T-cell (primary cell): Measurements from ENCODE around the gene STEAP2. TPM values are rescaled to one million over a fixed set of nuclear protein-coding genes. Genes with fewer than 3 reads are reported as not detected.

Source experiments
- ATAC-seq, 4 experiments: fragments of 200-7000 bp in 3 of 4; fragments of 150-1000 bp in 1 of 4; cut with Tn5 transposase; replicated peaks in 1 of 4; 1 replicate in 3 of 4; 2 replicates in 1 of 4; pipeline ENCODE4 v1.10.0; 2021; ENCODE audit warnings: moderate library complexity in 3 of 4, mild to moderate bottlenecking in 2 of 4, moderate number of reproducible peaks in 1 of 4
- CTCF ChIA-PET, 2 donors: fragments of 300-600 bp; sonication (Branson Sonifier 250); formaldehyde crosslinking; loops; one replicate each; lab custom pipeline; 2022; ENCODE audit warnings: antibody characterized with exemption in 2 of 2; lab: Charles Lee
- POLR2A ChIA-PET, 2 donors: fragments of 300-600 bp; sonication (Branson Sonifier 250); formaldehyde crosslinking; loops; one replicate each; lab custom pipeline; 2022; ENCODE audit warnings: antibody characterized with exemption in 2 of 2; lab: Charles Lee
- DNase-seq, 35 experiments: peaks; one replicate each; pipeline versions ENCODE4 v3.0.0 to v3.0.0-alpha.2; 2013 to 2023
- H3K27ac ChIP-seq: one replicate; pipeline ENCODE4 v1.5.1; 2013; ENCODE audit warnings: low read length
- H3K27me3 ChIP-seq, 2 experiments: replicated peaks in 1 of 2; 1 replicate in 1 of 2; 2 replicates in 1 of 2; pipeline versions ENCODE4 v1.6.1 to v1.7.0; 2013; ENCODE audit warnings: low read length in 1 of 2, mixed read lengths in 1 of 2; ENCODE audit not compliant: control insufficient read depth in 2 of 2, insufficient read depth in 2 of 2; ENCODE audit errors: extremely low read depth in 1 of 2
- H3K36me3 ChIP-seq, 2 donors: 1 replicate in 1 of 2; 2 replicates in 1 of 2; pipeline versions ENCODE4 v1.6.1 to v1.7.0; 2013; ENCODE audit warnings: low read length in 1 of 2; ENCODE audit not compliant: control insufficient read depth in 2 of 2, insufficient read depth in 1 of 2; ENCODE audit errors: extremely low read depth in 1 of 2
- H3K4me1 ChIP-seq, 2 experiments: 1 replicate in 1 of 2; 2 replicates in 1 of 2; pipeline versions ENCODE4 v1.6.1 to v1.7.0; 2013; ENCODE audit warnings: low read length in 2 of 2, mixed read lengths in 1 of 2; ENCODE audit not compliant: insufficient read depth in 2 of 2, control insufficient read depth in 1 of 2; ENCODE audit errors: extremely low read depth in 1 of 2
- H3K4me3 ChIP-seq, 2 donors: 1 replicate in 1 of 2; 2 replicates in 1 of 2; pipeline versions ENCODE4 v1.5.1 to v1.7.0; 2013; ENCODE audit warnings: mild to moderate bottlenecking in 2 of 2, low read length in 1 of 2, moderate library complexity in 1 of 2; ENCODE audit not compliant: control insufficient read depth in 1 of 2; ENCODE audit errors: extremely low read depth in 1 of 2
- H3K9me3 ChIP-seq: 2 replicates; pipeline ENCODE4 v1.7.0; 2013
- H3K27ac Mint-ChIP-seq, 2 donors: one replicate each; pipeline ENCODE4 v1.8.0; 2020 to 2021; ENCODE audit warnings: mild to moderate bottlenecking in 2 of 2, mixed read lengths in 2 of 2
- H3K27me3 Mint-ChIP-seq, 2 donors: one replicate each; pipeline ENCODE4 v1.8.0; 2021 to 2022; ENCODE audit warnings: mixed read lengths in 2 of 2
- H3K36me3 Mint-ChIP-seq: one replicate; pipeline ENCODE4 v1.8.0; 2021; ENCODE audit warnings: mixed read lengths
- H3K4me1 Mint-ChIP-seq, 3 donors: one replicate each; pipeline ENCODE4 v1.8.0; 2020 to 2022; ENCODE audit warnings: mixed read lengths in 3 of 3, mild to moderate bottlenecking in 1 of 3
- H3K4me3 Mint-ChIP-seq, 3 donors: one replicate each; pipeline ENCODE4 v1.8.0; 2020 to 2022; ENCODE audit warnings: mild to moderate bottlenecking in 3 of 3, mixed read lengths in 3 of 3, moderate library complexity in 3 of 3
- H3K9me3 Mint-ChIP-seq, 3 donors: one replicate each; pipeline ENCODE4 v1.8.0; 2020 to 2022; ENCODE audit warnings: mixed read lengths in 3 of 3
- WGBS: methylation state at CpG from one replicate; pipeline ENCODE4 v1.1.5; 2013; ENCODE audit warnings: missing lambda C conversion rate; ENCODE audit not compliant: insufficient coverage; 5-methylcytosine and 5-hydroxymethylcytosine counted together
- total RNA-seq, 35 experiments: library from RNA in 6 of 35; stranded (reverse) in 6 of 35; fragments of 120-200 nt in 1 of 35; gene quantifications; one replicate each; pipeline versions ENCODE4 v1.2.1 to v1.2.4 and lab custom pipeline; 2013 to 2026

STEAP2 gene
- total RNA-seq (under 1 TPM in 2 of 5 donors, not detected in 3; 0.19 to 0.20 TPM), total RNA-seq (lab: John Stamatoyannopoulos, UW) (0 to 0.07 (median 0) reads per million in 29 experiments)
- total RNA-seq (2013): 0.07 TPM

- Mint-ChIP-seq H3K9me3 (no peaks in the 10 kb centered on the region), H3K27ac (no peak within 1 kb of the TSS), H3K4me3 (peak within 1 kb of the TSS in 2 of 3 donors; percentile 25 to 26), H3K4me1 (peaks cover 5 to 6% (median 6%) of the 10 kb centered on the region in 3 donors), H3K36me3 (no peaks in the 10 kb centered on the region), H3K27me3 (peaks cover 10 to 28% of the 10 kb centered on the region in 2 donors)
- DNase-seq (peak in 5 of 35 experiments; percentile 0 to 9 (median 1)), ATAC-seq (peak in 2 of 4 experiments; percentile 31 to 41)
- Histone ChIP-seq H3K4me1 (peaks cover 0 to 7% of the 10 kb centered on the region in 2 experiments), H3K27me3 (peaks cover 13 to 19% of the 10 kb centered on the region in 2 experiments), H3K27ac (no peak within 1 kb of the TSS), H3K36me3 (no peaks in the 10 kb centered on the region), H3K4me3 (no peak within 1 kb of the TSS), H3K9me3 (no peaks in the 10 kb centered on the region)
- CTCF ChIA-PET: no interaction called here
- POLR2A ChIA-PET: interaction anchor here in 1 of 2 donors (0.5 kb wide), 1 partner anchor 16 kb away, joined by 4 read pairs; no protein-coding TSS in a partner anchor
- 3% methylated on average over 68 of the region's 73 CpGs for WGBS
Observed at GRCh38 chr7:90211391-90212148, at the start of gene STEAP2. Gene STEAP2, plus strand, starts transcription at chr7:90211740. Its CDS starts 13,343 bp downstream, at chr7:90225083.

DNA sequence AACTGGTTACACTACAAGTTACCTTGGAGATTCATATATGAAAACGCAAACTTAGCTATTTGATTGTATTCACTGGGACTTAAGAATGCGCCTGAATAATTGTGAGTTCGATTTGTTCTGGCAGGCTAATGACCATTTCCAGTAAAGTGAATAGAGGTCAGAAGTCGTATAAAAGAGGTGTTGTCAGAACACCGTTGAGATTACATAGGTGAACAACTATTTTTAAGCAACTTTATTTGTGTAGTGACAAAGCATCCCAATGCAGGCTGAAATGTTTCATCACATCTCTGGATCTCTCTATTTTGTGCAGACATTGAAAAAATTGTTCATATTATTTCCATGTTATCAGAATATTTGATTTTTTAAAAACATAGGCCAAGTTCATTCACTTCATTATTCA, 48.0 kb upstream of the STEAP2 start:
- no peaks in the 10 kb centered on the region for H3K27me3 ChIP-seq
- H3K36me3 ChIP-seq: no peaks in the 10 kb centered on the region
- Mint-ChIP-seq H3K4me3 (no peak overlapping the region), H3K27ac (no peak overlapping the region), H3K4me1 (no peaks in the 10 kb centered on the region), H3K27me3 (peaks cover 14 to 18% of the 10 kb centered on the region in 2 donors), H3K36me3 (no peaks in the 10 kb centered on the region), H3K9me3 (no peaks in the 10 kb centered on the region)
- no peaks in the 10 kb centered on the region for H3K9me3 ChIP-seq
- DNase-seq (no peak), ATAC-seq (no peak)
- ChIA-PET CTCF (no interaction called here), POLR2A (no interaction called here)
- 100% methylated on average over 2 of the region's 5 CpGs for WGBS
- no peaks in the 10 kb centered on the region for H3K4me1 ChIP-seq
- H3K27ac ChIP-seq: no peak overlapping the region
- no peak overlapping the region for H3K4me3 ChIP-seq

GRCh38 chr7:90165724-90166123, 45.8 kb upstream of the STEAP2 start:
- Mint-ChIP-seq H3K4me3 (no peak overlapping the region), H3K27ac (no peak overlapping the region), H3K27me3 (peaks cover 14% of the 10 kb centered on the region in 2 donors), H3K9me3 (peaks cover 0 to 5% (median 3%) of the 10 kb centered on the region in 3 donors), H3K36me3 (no peaks in the 10 kb centered on the region), H3K4me1 (no peaks in the 10 kb centered on the region)
- no CpG with 5 or more reads among the region's 2 CpGs for WGBS
- no peaks in the 10 kb centered on the region for H3K36me3 ChIP-seq
- no peaks in the 10 kb centered on the region for H3K9me3 ChIP-seq
- H3K27ac ChIP-seq: no peak overlapping the region
- ChIA-PET POLR2A (no interaction called here), CTCF (interaction anchor here in 1 of 2 donors (0.6 kb wide), 1 partner anchor 28 kb away, joined by 3 read pairs; no protein-coding TSS in a partner anchor)
- H3K4me1 ChIP-seq: no peaks in the 10 kb centered on the region
- ATAC-seq (no peak), DNase-seq (no peak)
- H3K4me3 ChIP-seq: no peak overlapping the region
- no peaks in the 10 kb centered on the region for H3K27me3 ChIP-seq

DNA sequence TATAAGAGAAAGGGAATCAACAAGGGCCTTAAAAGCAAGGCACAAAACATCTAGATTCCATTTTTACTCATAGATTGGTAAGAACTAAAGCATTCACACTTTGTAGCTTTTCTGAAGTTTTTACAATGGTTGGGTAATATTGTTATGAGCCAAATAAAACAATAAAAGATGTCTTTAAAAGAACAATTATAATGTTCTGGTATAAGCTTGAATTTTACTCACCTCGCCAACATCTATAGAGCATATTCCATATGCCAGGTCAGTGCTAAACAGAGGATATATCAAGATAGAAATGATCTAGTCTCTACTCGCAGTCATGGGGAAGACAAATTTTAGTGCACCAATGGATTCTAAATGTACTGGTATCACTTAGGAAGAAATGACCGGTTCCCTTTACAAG, 45.4 kb upstream of the STEAP2 start:
- Histone ChIP-seq H3K36me3 (no peaks in the 10 kb centered on the region), H3K27ac (no peak overlapping the region), H3K4me1 (no peaks in the 10 kb centered on the region), H3K4me3 (no peak overlapping the region), H3K27me3 (no peaks in the 10 kb centered on the region), H3K9me3 (no peaks in the 10 kb centered on the region)
- DNase-seq (no peak), ATAC-seq (no peak)
- ChIA-PET POLR2A (no interaction called here), CTCF (interaction anchor here (0.6 to 1.2 kb wide), 2 partner anchors 27 to 262 kb away, joined by 3 read pairs; no protein-coding TSS in a partner anchor)
- peaks cover 14% of the 10 kb centered on the region in 2 donors for H3K27me3 Mint-ChIP-seq
- peaks cover 0 to 5% (median 3%) of the 10 kb centered on the region in 3 donors for H3K9me3 Mint-ChIP-seq
- no peaks in the 10 kb centered on the region for H3K4me1 Mint-ChIP-seq
- WGBS: 62% methylated on average over 2 of the region's 3 CpGs
- H3K4me3 Mint-ChIP-seq: no peak overlapping the region
- H3K36me3 Mint-ChIP-seq: no peaks in the 10 kb centered on the region
- no peak overlapping the region for H3K27ac Mint-ChIP-seq

- Histone ChIP-seq H3K36me3 (no peaks in the 10 kb centered on the region), H3K4me1 (no peaks in the 10 kb centered on the region), H3K27ac (no peak overlapping the region), H3K27me3 (no peaks in the 10 kb centered on the region), H3K4me3 (no peak overlapping the region), H3K9me3 (no peaks in the 10 kb centered on the region)
- Mint-ChIP-seq H3K9me3 (peaks cover 0 to 5% (median 3%) of the 10 kb centered on the region in 3 donors), H3K27ac (no peak overlapping the region), H3K27me3 (peaks cover 12 to 23% of the 10 kb centered on the region in 2 donors), H3K36me3 (no peaks in the 10 kb centered on the region), H3K4me1 (no peaks in the 10 kb centered on the region), H3K4me3 (no peak overlapping the region)
- POLR2A ChIA-PET: no interaction called here
- DNase-seq (no peak), ATAC-seq (no peak)
- CTCF ChIA-PET: interaction anchor here in 1 of 2 donors (0.6 kb wide), 1 partner anchor 14 kb away, joined by 4 read pairs; no protein-coding TSS in a partner anchor
- WGBS: 90% methylated on average over 3 of the region's 4 CpGs
Observed at GRCh38 chr7:90167361-90167760, 44.2 kb upstream of the STEAP2 start.

GRCh38 chr7:90169891-90170290, 41.6 kb upstream of the STEAP2 start:
- no peaks in the 10 kb centered on the region for H3K27me3 ChIP-seq
- H3K36me3 Mint-ChIP-seq: no peaks in the 10 kb centered on the region
- H3K9me3 ChIP-seq: no peaks in the 10 kb centered on the region
- H3K27ac Mint-ChIP-seq: no peak overlapping the region
- no peaks in the 10 kb centered on the region for H3K4me1 Mint-ChIP-seq
- H3K4me3 Mint-ChIP-seq: no peak overlapping the region
- peaks cover 7 to 19% of the 10 kb centered on the region in 2 donors for H3K27me3 Mint-ChIP-seq
- ATAC-seq: no peak
- ChIA-PET CTCF (no interaction called here), POLR2A (no interaction called here)
- H3K36me3 ChIP-seq: no peaks in the 10 kb centered on the region
- no CpG with 5 or more reads among the region's 1 CpG for WGBS
- peaks cover 0 to 5% (median 3%) of the 10 kb centered on the region in 3 donors for H3K9me3 Mint-ChIP-seq
- no peak overlapping the region for H3K4me3 ChIP-seq
- no peak for DNase-seq
- no peaks in the 10 kb centered on the region for H3K4me1 ChIP-seq
- H3K27ac ChIP-seq: no peak overlapping the region
